ENCODE measurements around the gene LRRN2. TPM values are rescaled to one million over a fixed set of nuclear protein-coding genes. Genes with fewer than 3 reads are reported as not detected.

Gene LRRN2
- total RNA-seq, 1 experiment from 2014 or later: 5.0 TPM

- intact Hi-C loops (cut with micrococcal nuclease): no loop called here
- H3K4me1 ChIP-seq (ENCODE audit: insufficient read depth, low read length): no peaks in the 10 kb centered on the region
- H3K9me2 ChIP-seq (replicated peaks; ENCODE audit: low read length): no peaks in the 10 kb centered on the region
- TF ChIP-seq, protein P1, sequence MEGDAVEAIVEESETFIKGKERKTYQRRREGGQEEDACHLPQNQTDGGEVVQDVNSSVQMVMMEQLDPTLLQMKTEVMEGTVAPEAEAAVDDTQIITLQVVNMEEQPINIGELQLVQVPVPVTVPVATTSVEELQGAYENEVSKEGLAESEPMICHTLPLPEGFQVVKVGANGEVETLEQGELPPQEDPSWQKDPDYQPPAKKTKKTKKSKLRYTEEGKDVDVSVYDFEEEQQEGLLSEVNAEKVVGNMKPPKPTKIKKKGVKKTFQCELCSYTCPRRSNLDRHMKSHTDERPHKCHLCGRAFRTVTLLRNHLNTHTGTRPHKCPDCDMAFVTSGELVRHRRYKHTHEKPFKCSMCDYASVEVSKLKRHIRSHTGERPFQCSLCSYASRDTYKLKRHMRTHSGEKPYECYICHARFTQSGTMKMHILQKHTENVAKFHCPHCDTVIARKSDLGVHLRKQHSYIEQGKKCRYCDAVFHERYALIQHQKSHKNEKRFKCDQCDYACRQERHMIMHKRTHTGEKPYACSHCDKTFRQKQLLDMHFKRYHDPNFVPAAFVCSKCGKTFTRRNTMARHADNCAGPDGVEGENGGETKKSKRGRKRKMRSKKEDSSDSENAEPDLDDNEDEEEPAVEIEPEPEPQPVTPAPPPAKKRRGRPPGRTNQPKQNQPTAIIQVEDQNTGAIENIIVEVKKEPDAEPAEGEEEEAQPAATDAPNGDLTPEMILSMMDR (conservative IDR thresholded peaks at IDR 0.05; ENCODE audit: low read depth, low read length): no peak
- TF ChIP-seq EZH2phosphoT487 (IDR thresholded peaks at IDR 0.05; ENCODE audit: borderline replicate concordance, low read length): no peak
- no peak for TF ChIP-seq EZH2 (IDR thresholded peaks at IDR 0.05; ENCODE audit: low read length, unreplicated experiment)
- no peak overlapping the region for H3K4me3 ChIP-seq (ENCODE audit: low read length)
- H3K4me2 ChIP-seq (ENCODE audit: low read length): no peak overlapping the region
- ChIA-PET POLR2A (ENCODE audit: unreplicated experiment) (no interaction called here), CTCF (interaction anchor here (2.8 kb wide), 1 partner anchor 166 kb away, joined by 7 read pairs; no protein-coding TSS in a partner anchor)
- no peaks in the 10 kb centered on the region for H3K36me3 ChIP-seq (ENCODE audit: low read depth, low read length)
- no peak for ATAC-seq
- H4K20me1 ChIP-seq (ENCODE audit: low read length): no peaks in the 10 kb centered on the region
- H3F3A ChIP-seq (ENCODE audit: low read length, unreplicated experiment): no peaks in the 10 kb centered on the region
- no peaks in the 10 kb centered on the region for H3K27me3 ChIP-seq (ENCODE audit: low read length)
- no peak overlapping the region for H2AFZ ChIP-seq (ENCODE audit: low read length)
- H3K9ac ChIP-seq (ENCODE audit: low read length): no peak overlapping the region
- DNase-seq: no peak
- no peaks in the 10 kb centered on the region for H3K79me2 ChIP-seq (ENCODE audit: low read length)
- H3K27ac ChIP-seq (ENCODE audit: low read length): no peak overlapping the region
- BruUV-seq (replicated peaks): no TSS peak
- H3K9me3 ChIP-seq (ENCODE audit: low read length): no peaks in the 10 kb centered on the region
These were observed 44.1 kb downstream of the LRRN2 start for GRCh38 chr1:204641455-204641854.

- DNase-seq: no peak
- TF ChIP-seq, protein P1 (conservative IDR thresholded peaks at IDR 0.05; ENCODE audit: low read depth, low read length): no peak
- no peak for TF ChIP-seq EZH2 (IDR thresholded peaks at IDR 0.05; ENCODE audit: low read length, unreplicated experiment)
- no peak for TF ChIP-seq EZH2phosphoT487 (IDR thresholded peaks at IDR 0.05; ENCODE audit: borderline replicate concordance, low read length)
- Histone ChIP-seq H3K27ac (ENCODE audit: low read length) (no peak overlapping the region), H3K79me2 (ENCODE audit: low read length) (no peaks in the 10 kb centered on the region), H3K4me2 (ENCODE audit: low read length) (no peak overlapping the region), H2AFZ (ENCODE audit: low read length) (no peak overlapping the region), H3K9me2 (replicated peaks; ENCODE audit: low read length) (no peaks in the 10 kb centered on the region), H3K4me1 (ENCODE audit: insufficient read depth, low read length) (no peaks in the 10 kb centered on the region), H4K20me1 (ENCODE audit: low read length) (no peaks in the 10 kb centered on the region), H3K9ac (ENCODE audit: low read length) (no peak overlapping the region), H3F3A (ENCODE audit: low read length, unreplicated experiment) (no peaks in the 10 kb centered on the region), H3K27me3 (ENCODE audit: low read length) (no peaks in the 10 kb centered on the region), H3K4me3 (ENCODE audit: low read length) (no peak overlapping the region), H3K9me3 (ENCODE audit: low read length) (no peaks in the 10 kb centered on the region), H3K36me3 (ENCODE audit: low read depth, low read length) (no peaks in the 10 kb centered on the region)
- POLR2A ChIA-PET (ENCODE audit: unreplicated experiment): no interaction called here
- ATAC-seq: no peak
- BruUV-seq (replicated peaks): no TSS peak
- CTCF ChIA-PET: interaction anchor here (2.8 kb wide), 1 partner anchor 167 kb away, joined by 7 read pairs; no protein-coding TSS in a partner anchor
- intact Hi-C loops (cut with micrococcal nuclease): no loop called here
These were observed 45.0 kb downstream of the LRRN2 start for GRCh38 chr1:204640578-204640977.

GRCh38 chr1:204634260-204634910 is 51.2 kb downstream of the LRRN2 start:
- Histone ChIP-seq H3K4me1 (ENCODE audit: insufficient read depth, low read length) (no peaks in the 10 kb centered on the region), H2AFZ (ENCODE audit: low read length) (no peak overlapping the region), H3K9ac (ENCODE audit: low read length) (no peak overlapping the region), H3K4me2 (ENCODE audit: low read length) (no peak overlapping the region), H3K9me3 (ENCODE audit: low read length) (no peaks in the 10 kb centered on the region), H3K9me2 (replicated peaks; ENCODE audit: low read length) (no peaks in the 10 kb centered on the region), H3K4me3 (ENCODE audit: low read length) (no peak overlapping the region), H3F3A (ENCODE audit: low read length, unreplicated experiment) (no peaks in the 10 kb centered on the region), H3K27me3 (ENCODE audit: low read length) (no peaks in the 10 kb centered on the region), H4K20me1 (ENCODE audit: low read length) (no peaks in the 10 kb centered on the region), H3K36me3 (ENCODE audit: low read depth, low read length) (no peaks in the 10 kb centered on the region), H3K79me2 (ENCODE audit: low read length) (no peaks in the 10 kb centered on the region), H3K27ac (ENCODE audit: low read length) (no peak overlapping the region)
- ATAC-seq: no peak
- intact Hi-C loops (cut with micrococcal nuclease): no loop called here
- DNase-seq: no peak
- CTCF ChIA-PET: interaction anchor here (1.1 kb wide), 1 partner anchor 68 kb away, joined by 3 read pairs; no protein-coding TSS in a partner anchor
- POLR2A ChIA-PET (ENCODE audit: unreplicated experiment): no interaction called here
- TF ChIP-seq EZH2 (IDR thresholded peaks at IDR 0.05; ENCODE audit: low read length, unreplicated experiment) (no peak), EZH2phosphoT487 (IDR thresholded peaks at IDR 0.05; ENCODE audit: borderline replicate concordance, low read length) (no peak)
- TF ChIP-seq, protein P1 (conservative IDR thresholded peaks at IDR 0.05; ENCODE audit: low read depth, low read length): no peak
- BruUV-seq (replicated peaks): no TSS peak
